Spleen (tissue), 11 donors: ENCODE data around the gene CRACR2A. TPM values are rescaled to one million over a fixed set of nuclear protein-coding genes. Genes with fewer than 3 reads are reported as not detected.

ENCODE experiments used
- DNase-seq: peaks from one replicate; pipeline ENCODE4 v3.0.0-alpha.2; 2020
- H3K27ac ChIP-seq, 8 donors: fragments of 200-600 bp; sonication (generic) in 7 of 8; 1 replicate in 4 of 8; 2 replicates in 4 of 8; pipeline versions ENCODE4 v1.5.0 to v1.8.0; 2016 to 2021; ENCODE audit warnings: inconsistent platforms in 4 of 8, mild to moderate bottlenecking in 4 of 8, moderate library complexity in 1 of 8
- H3K27me3 ChIP-seq, 7 donors: fragments of 200-600 bp; sonication (generic) in 6 of 7; replicated peaks in 1 of 7; 1 replicate in 4 of 7; 2 replicates in 3 of 7; pipeline versions ENCODE4 v1.5.0 to v1.8.0; 2016 to 2021; ENCODE audit warnings: inconsistent platforms in 3 of 7, mild to moderate bottlenecking in 1 of 7
- H3K36me3 ChIP-seq, 6 donors: fragments of 200-600 bp; sonication (generic) in 5 of 6; 1 replicate in 4 of 6; 2 replicates in 2 of 6; pipeline versions ENCODE4 v1.5.0 to v1.8.0; 2016 to 2021; ENCODE audit warnings: inconsistent platforms in 2 of 6
- H3K4me1 ChIP-seq, 6 donors: fragments of 200-600 bp; sonication (generic) in 5 of 6; 1 replicate in 3 of 6; 2 replicates in 3 of 6; pipeline versions ENCODE4 v1.5.0 to v1.8.0; 2016 to 2021; ENCODE audit warnings: inconsistent platforms in 3 of 6
- H3K4me3 ChIP-seq, 8 donors: fragments of 200-600 bp; sonication (generic) in 7 of 8; 1 replicate in 4 of 8; 2 replicates in 4 of 8; pipeline versions ENCODE4 v1.5.0 to v1.8.0; 2016 to 2021; ENCODE audit warnings: inconsistent platforms in 4 of 8, mild to moderate bottlenecking in 4 of 8, moderate library complexity in 2 of 8
- H3K9me3 ChIP-seq, 8 donors: fragments of 200-600 bp; sonication (generic) in 7 of 8; 1 replicate in 4 of 8; 2 replicates in 4 of 8; pipeline versions ENCODE4 v1.5.0 to v1.8.0; 2016 to 2021; ENCODE audit warnings: inconsistent platforms in 4 of 8
- CTCF ChIP-seq, 11 experiments: fragments of 200-600 bp in 7 of 11; fragments of 450-650 bp in 4 of 11; sonication (generic) in 4 of 11; IDR thresholded peaks in 8 of 11; conservative IDR thresholded peaks in 3 of 11; 1 replicate in 7 of 11; 2 replicates in 4 of 11; pipeline versions ENCODE4 v1.4.0 to v1.8.0; 2016 to 2021; ENCODE audit warnings: antibody characterized with exemption in 11 of 11, inconsistent platforms in 4 of 11, mild to moderate bottlenecking in 1 of 11
- POLR2A ChIP-seq, 3 donors: fragments of 450-650 bp; IDR thresholded peaks; one replicate each; pipeline ENCODE4 v1.5.1; 2017; ENCODE audit warnings: antibody characterized with exemption in 3 of 3, mild to moderate bottlenecking in 1 of 3
- POLR2AphosphoS5 ChIP-seq, 3 donors: sonication (generic); formaldehyde crosslinking; IDR thresholded peaks; one replicate each; pipeline ENCODE4 v1.5.1; 2017; ENCODE audit warnings: antibody characterized with exemption in 3 of 3
- WGBS, 5 donors: extraction: QIAGEN DNeasy Blood & Tissue Kit in 3 of 5; methylation state at CpG; one replicate each; pipeline versions ENCODE4 v1.1.5 to v1.1.7; 2013 to 2018; 5-methylcytosine and 5-hydroxymethylcytosine counted together
- intact Hi-C: fragments of 100-400 bp; cut with DNase I; formaldehyde crosslinking; loops from one replicate; pipeline ENCODE4 v1.15.0; 2023; ENCODE audit warnings: low total_unique reads
- polyA plus RNA-seq, 3 donors: library from polyadenylated mRNA; stranded (reverse); fragments of 200-250 nt; gene quantifications; one replicate each; pipeline ENCODE4 v1.2.1, GENCODE V29; 2013
- total RNA-seq, 7 donors: library from RNA; depleted of rRNA in 3 of 7; stranded (reverse); fragments of >200 nt in 3 of 7; fragmentation: NEBNext Ultra II Directional in 4 of 7; extraction: Animal tissue kit (Norgen Biotek cat#: 25700) in 4 of 7; gene quantifications; one replicate each; pipeline versions ENCODE4 v1.1.0 to v1.2.1, GENCODE V29; 2016 to 2021
- donor health status: healthy with polysubstance abuse.
- donor health status: DM: no; HTN: no; CAD: no; lungs with moderate emphysema.
- donor health status: DM: no; HTN: no; CAD: no.
- donor health status: Bipolar disorder and iron deficiency.
- donor health status: healthy.
- donor health status: DM: no; HTN: no; CAD: no.
- donor health status: DM: yes; HTN: yes; CAD: no.

Gene CRACR2A
- total and polyA plus RNA-seq, 10 donors = 3.3 to 27.6 (median 21.1) TPM

GRCh38 chr12:3685830-3686229 is 67.1 kb downstream of the CRACR2A start:
- intact Hi-C loops = no loop called here

GRCh38 chr12:3684449-3685051 is 68.4 kb downstream of the CRACR2A start:
- TF ChIP-seq POLR2AphosphoS5 (IDR thresholded peaks at IDR 0.05) (no peak), POLR2A (IDR thresholded peaks at IDR 0.05) (no peak), CTCF (IDR thresholded peaks at IDR 0.05 in 8 of 11, conservative IDR thresholded peaks at IDR 0.05 in 3 of 11) (no peak)
- H3K36me3 ChIP-seq = peaks cover 0 to 66% (median 9%) of the 10 kb centered on the region in 6 donors
- no peak overlapping the region for H3K4me3 ChIP-seq
- intact Hi-C loops = no loop called here
- H3K27me3 ChIP-seq = no peaks in the 10 kb centered on the region
- H3K4me1 ChIP-seq = no peaks in the 10 kb centered on the region
- H3K9me3 ChIP-seq = no peaks in the 10 kb centered on the region
- no peak overlapping the region for H3K27ac ChIP-seq
- no peak for DNase-seq
- WGBS, 5 donors = 81 to 87% (median 86%) methylated on average over 12 of the region's 12 CpGs

More at GRCh38 chr12:3685830-3686229, 67.1 kb downstream of the CRACR2A start:
- no peak for DNase-seq
- TF ChIP-seq CTCF (IDR thresholded peaks at IDR 0.05 in 8 of 11, conservative IDR thresholded peaks at IDR 0.05 in 3 of 11) = no peak
- no peak for TF ChIP-seq POLR2A (IDR thresholded peaks at IDR 0.05)
- TF ChIP-seq POLR2AphosphoS5 (IDR thresholded peaks at IDR 0.05) = no peak
- no peaks in the 10 kb centered on the region for H3K4me1 ChIP-seq
- no peak overlapping the region for H3K4me3 ChIP-seq
- 85 to 90% (median 86%) methylated on average over 1 of the region's 1 CpG for WGBS, 5 donors
- no peaks in the 10 kb centered on the region for H3K27me3 ChIP-seq
- no peak overlapping the region for H3K27ac ChIP-seq
- H3K9me3 ChIP-seq = no peaks in the 10 kb centered on the region
- H3K36me3 ChIP-seq = peaks cover 0 to 53% (median 2%) of the 10 kb centered on the region in 6 donors

- 85 to 95% (median 92%) methylated on average over 4 of the region's 4 CpGs for WGBS, 5 donors
- H3K4me1 ChIP-seq = no peaks in the 10 kb centered on the region
- intact Hi-C loops = no loop called here
- H3K4me3 ChIP-seq = no peak overlapping the region
- H3K27ac ChIP-seq = no peak overlapping the region
- peaks cover 0 to 75% (median 18%) of the 10 kb centered on the region in 6 donors for H3K36me3 ChIP-seq
- DNase-seq = no peak
- no peaks in the 10 kb centered on the region for H3K9me3 ChIP-seq
- H3K27me3 ChIP-seq = no peaks in the 10 kb centered on the region
- no peak for TF ChIP-seq POLR2AphosphoS5 (IDR thresholded peaks at IDR 0.05)
- TF ChIP-seq POLR2A (IDR thresholded peaks at IDR 0.05) = no peak
- no peak for TF ChIP-seq CTCF (IDR thresholded peaks at IDR 0.05 in 8 of 11, conservative IDR thresholded peaks at IDR 0.05 in 3 of 11)
These were observed 69.2 kb downstream of the CRACR2A start for GRCh38 chr12:3683670-3684069.

- no peak overlapping the region for H3K27ac ChIP-seq
- WGBS, 5 donors = 90 to 93% (median 92%) methylated on average over 6 of the region's 6 CpGs
- H3K36me3 ChIP-seq = peaks cover 0 to 93% (median 31%) of the 10 kb centered on the region in 6 donors
- H3K4me1 ChIP-seq = no peaks in the 10 kb centered on the region
- H3K4me3 ChIP-seq = no peak overlapping the region
- intact Hi-C loops = no loop called here
- TF ChIP-seq CTCF (IDR thresholded peaks at IDR 0.05 in 8 of 11, conservative IDR thresholded peaks at IDR 0.05 in 3 of 11) (peak in 1 of 11 experiments; percentile 8), POLR2A (IDR thresholded peaks at IDR 0.05) (no peak)
- no peaks in the 10 kb centered on the region for H3K27me3 ChIP-seq
- no peaks in the 10 kb centered on the region for H3K9me3 ChIP-seq
- no peak for DNase-seq
These were observed 71.3 kb downstream of the CRACR2A start for GRCh38 chr12:3681595-3682061.
